Choroid plexus epithelial cell (primary cell): Measurements from ENCODE around the gene DBNL.

Experiments
- DNase-seq: peaks from one replicate; pipeline ENCODE4 v3.0.0-alpha.2; 2010; ENCODE audit warnings: low read depth
- H3K4me3 ChIP-seq: 2 replicates; pipeline ENCODE4 v1.5.1; 2011; ENCODE audit warnings: low read depth, mild to moderate bottlenecking, control low read depth, low read length, moderate library complexity
- CTCF ChIP-seq: conservative IDR thresholded peaks from 2 replicates; pipeline ENCODE4 v1.5.1; 2011; ENCODE audit warnings: low read depth, mild to moderate bottlenecking, control low read depth, inconsistent platforms, low read length, moderate library complexity

Gene DBNL

GRCh38 chr7:44057181-44057848, 12.8 kb downstream of the DBNL start:
- DNase-seq = no peak
- no peak overlapping the region for H3K4me3 ChIP-seq
- TF ChIP-seq CTCF = no peak

DNA sequence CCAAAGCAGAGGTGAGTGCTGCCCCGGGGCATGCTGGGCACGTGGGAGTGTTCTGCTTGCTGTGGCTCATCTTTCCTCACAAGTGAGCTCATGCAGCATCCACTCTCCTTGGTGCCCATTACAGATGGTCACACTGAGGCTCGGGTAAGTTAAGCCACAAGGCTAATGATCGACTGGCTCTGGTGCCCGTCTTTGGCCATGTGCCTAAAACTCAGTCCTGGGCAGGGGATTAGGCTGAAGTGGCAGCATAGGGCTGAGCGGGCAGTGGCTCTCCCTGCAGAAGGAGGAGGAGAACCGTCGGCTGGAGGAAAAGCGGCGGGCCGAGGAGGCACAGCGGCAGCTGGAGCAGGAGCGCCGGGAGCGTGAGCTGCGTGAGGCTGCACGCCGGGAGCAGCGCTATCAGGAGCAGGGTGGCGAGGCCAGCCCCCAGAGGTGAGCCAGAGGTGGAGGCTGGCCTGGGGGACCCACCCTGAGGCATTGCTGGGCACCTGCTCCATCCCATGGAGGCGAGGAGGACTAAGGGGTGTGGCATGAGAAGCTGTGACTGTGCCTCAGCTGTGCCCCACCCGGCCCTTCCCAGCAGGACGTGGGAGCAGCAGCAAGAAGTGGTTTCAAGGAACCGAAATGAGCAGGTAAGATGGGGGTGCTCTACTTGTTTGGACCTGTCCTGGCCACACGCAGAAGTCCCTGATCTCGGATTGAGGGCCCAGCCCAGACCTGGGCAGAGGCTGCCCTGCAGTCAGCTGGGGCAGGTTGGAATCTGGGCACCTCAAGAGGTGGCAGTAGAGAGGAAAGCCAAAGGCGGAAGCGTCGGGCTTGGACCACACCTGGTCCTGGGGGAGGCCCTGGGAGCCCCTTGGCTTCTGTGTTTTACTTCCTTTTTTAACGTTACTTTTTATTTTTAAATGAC, 13.6 kb downstream of the DBNL start:
- DNase-seq = no peak
- no peak for TF ChIP-seq CTCF
- H3K4me3 ChIP-seq = no peak overlapping the region

- no peak overlapping the region for H3K4me3 ChIP-seq
- no peak for TF ChIP-seq CTCF
- DNase-seq = no peak
These were observed 14.3 kb downstream of the DBNL start for GRCh38 chr7:44058759-44059218.

GRCh38 chr7:44059219-44060090, 15.0 kb downstream of the DBNL start:
- no peak for DNase-seq
- H3K4me3 ChIP-seq = no peak overlapping the region
- TF ChIP-seq CTCF = no peak

GRCh38 chr7:44060091-44060947, 15.8 kb downstream of the DBNL start:
- no peak for DNase-seq
- H3K4me3 ChIP-seq = no peak overlapping the region
- no peak for TF ChIP-seq CTCF
